Esophagus squamous epithelium (tissue), 5 donors: ENCODE data around the gene REC8. TPM values are rescaled to one million over a fixed set of nuclear protein-coding genes. Genes with fewer than 3 reads are reported as not detected.
A peak's percentile ranks its signal among the peaks of the same experiment; 100 is the strongest.

Experiments used
- DNase-seq: peaks from one replicate; lab custom pipeline; 2025; lab: John Stamatoyannopoulos, UW
- H3K27ac ChIP-seq, 4 donors: fragments of 200-600 bp; sonication (generic); one replicate each; pipeline ENCODE4 v1.5.1; 2016 to 2019; ENCODE audit warnings: mild to moderate bottlenecking in 1 of 4
- H3K27me3 ChIP-seq, 4 donors: fragments of 200-600 bp; sonication (generic); 1 replicate in 3 of 4; 2 replicates in 1 of 4; pipeline versions ENCODE4 v1.5.1 to v1.6.0; 2017 to 2021; ENCODE audit warnings: antibody characterized with exemption in 1 of 4
- H3K36me3 ChIP-seq, 3 donors: fragments of 200-600 bp; sonication (generic); one replicate each; pipeline ENCODE4 v1.5.1; 2016 to 2019
- H3K4me1 ChIP-seq, 3 donors: fragments of 200-600 bp; sonication (generic); one replicate each; pipeline ENCODE4 v1.5.1; 2017 to 2019
- H3K4me3 ChIP-seq, 4 donors: fragments of 200-600 bp; sonication (generic); 1 replicate in 3 of 4; 2 replicates in 1 of 4; pipeline ENCODE4 v1.5.1; 2016 to 2019; ENCODE audit warnings: mild to moderate bottlenecking in 2 of 4, moderate library complexity in 1 of 4
- H3K9me3 ChIP-seq, 3 donors: fragments of 200-600 bp; sonication (generic); one replicate each; pipeline ENCODE4 v1.5.1; 2016 to 2019
- CTCF ChIP-seq, 6 experiments: fragments of 450-650 bp in 4 of 6; fragments of 200-600 bp in 2 of 6; sonication (generic) in 2 of 6; IDR thresholded peaks; one replicate each; pipeline ENCODE4 v1.5.1; 2016 to 2019; ENCODE audit warnings: antibody characterized with exemption in 6 of 6, mild to moderate bottlenecking in 4 of 6, moderate library complexity in 4 of 6
- POLR2A ChIP-seq, 4 donors: fragments of 450-650 bp; IDR thresholded peaks; one replicate each; pipeline ENCODE4 v1.6.1; 2017; ENCODE audit warnings: antibody characterized with exemption in 4 of 4, mild to moderate bottlenecking in 4 of 4, moderate library complexity in 3 of 4
- WGBS, 2 donors: methylation state at CpG; one replicate each; pipeline ENCODE4 v1.1.5; 2018; 5-methylcytosine and 5-hydroxymethylcytosine counted together
- intact Hi-C: fragments of 100-400 bp; cut with DNase I; formaldehyde crosslinking; loops from one replicate; pipeline ENCODE4 v1.15.0; 2022
- total RNA-seq, 4 donors: library from RNA; depleted of rRNA; stranded (reverse); fragments of >200 nt; gene quantifications; one replicate each; pipeline ENCODE4 v1.1.0, GENCODE V29; 2016
- donor health status: DM: yes; HTN: yes; CAD: no.

The REC8 gene
- total RNA-seq, 4 donors from 2014 or later, result 0.47 to 7.4 (median 3.0) TPM

GRCh38 chr14:24165785-24166184 is 6.1 kb upstream of the REC8 start:
- intact Hi-C loops, result no loop called here
- WGBS, 2 donors, result 94 to 97% methylated on average over 3 to 5 of the region's 5 CpGs
- no peak overlapping the region for H3K27ac ChIP-seq
- peaks cover 19 to 52% (median 27%) of the 10 kb centered on the region in 3 donors for H3K4me1 ChIP-seq
- DNase-seq, result no peak
- TF ChIP-seq CTCF (IDR thresholded peaks at IDR 0.05), result no peak
- no peak for TF ChIP-seq POLR2A (IDR thresholded peaks at IDR 0.05)
- H3K27me3 ChIP-seq, result no peaks in the 10 kb centered on the region
- peaks cover 28 to 85% (median 33%) of the 10 kb centered on the region in 3 donors for H3K36me3 ChIP-seq
- no peak overlapping the region for H3K4me3 ChIP-seq
- H3K9me3 ChIP-seq, result no peaks in the 10 kb centered on the region

GRCh38 chr14:24167469-24168114 is 4.3 kb upstream of the REC8 start:
- peaks cover 7 to 52% (median 23%) of the 10 kb centered on the region in 3 donors for H3K4me1 ChIP-seq
- no peak overlapping the region for H3K27ac ChIP-seq
- intact Hi-C loops, result no loop called here
- 80 to 94% methylated on average over 3 of the region's 3 CpGs for WGBS, 2 donors
- no peak for DNase-seq
- TF ChIP-seq CTCF (IDR thresholded peaks at IDR 0.05) (no peak), POLR2A (IDR thresholded peaks at IDR 0.05) (no peak)
- no peak overlapping the region for H3K4me3 ChIP-seq
- peaks cover 26 to 82% (median 33%) of the 10 kb centered on the region in 3 donors for H3K36me3 ChIP-seq
- no peaks in the 10 kb centered on the region for H3K27me3 ChIP-seq
- H3K9me3 ChIP-seq, result no peaks in the 10 kb centered on the region

GRCh38 chr14:24172261-24172860 is 481 bp downstream of the REC8 start:
- WGBS, 2 donors, result 51 to 94% methylated on average over 7 to 9 of the region's 30 CpGs
- TF ChIP-seq POLR2A (IDR thresholded peaks at IDR 0.05) (no peak), CTCF (IDR thresholded peaks at IDR 0.05) (no peak)
- no peaks in the 10 kb centered on the region for H3K27me3 ChIP-seq
- peak overlapping the region in 3 of 4 donors; percentile 27 to 42 (median 34) for H3K4me3 ChIP-seq
- no peak for DNase-seq
- H3K9me3 ChIP-seq, result no peaks in the 10 kb centered on the region
- H3K27ac ChIP-seq, result peak overlapping the region in 2 of 4 donors; percentile 50 to 69
- peaks cover 0 to 56% (median 6%) of the 10 kb centered on the region in 3 donors for H3K36me3 ChIP-seq
- intact Hi-C loops, result no loop called here
- H3K4me1 ChIP-seq, result peaks cover 0 to 24% (median 5%) of the 10 kb centered on the region in 3 donors

- H3K36me3 ChIP-seq, result peaks cover 0 to 56% (median 6%) of the 10 kb centered on the region in 3 donors
- H3K27ac ChIP-seq, result peak overlapping the region in 1 of 4 donors; percentile 69
Observed at GRCh38 chr14:24172871-24173281, 996 bp downstream of the REC8 start.

More at GRCh38 chr14:24172871-24173281, 996 bp downstream of the REC8 start:
- H3K4me1 ChIP-seq, result peaks cover 0 to 24% (median 5%) of the 10 kb centered on the region in 3 donors
- peak overlapping the region in 1 of 4 donors; percentile 34 for H3K4me3 ChIP-seq
- H3K9me3 ChIP-seq, result no peaks in the 10 kb centered on the region
- no peak for DNase-seq
- TF ChIP-seq POLR2A (IDR thresholded peaks at IDR 0.05), result no peak
- no peak for TF ChIP-seq CTCF (IDR thresholded peaks at IDR 0.05)
- intact Hi-C loops, result no loop called here
- H3K27me3 ChIP-seq, result no peaks in the 10 kb centered on the region
- 64 to 79% methylated on average over 6 to 9 of the region's 20 CpGs for WGBS, 2 donors
